HCT116 (cell line): Measurements from ENCODE around the gene ANAPC5. TPM values are rescaled to one million over a fixed set of nuclear protein-coding genes. Genes with fewer than 3 reads are reported as not detected.
"Not testable (repeated sequence)": the region's sequence is repeated elsewhere in the genome, so short reads cannot be mapped to it uniquely, and the experiment has no call there.

Experiments used
- ATAC-seq: fragments of 200-7000 bp; cut with Tn5 transposase; 2 replicates; pipeline ENCODE4 v1.9.1; 2020; ENCODE audit warnings: mild to moderate bottlenecking, moderate library complexity
- BruUV-seq: library from RNA; stranded (reverse); fragments of 400-500 nt; replicated peaks from 2 replicates; lab custom pipeline; 2021; lab: Mats Ljungman, UMichigan
- CTCF ChIA-PET: fragments of 300-600 bp; sonication (Branson Sonifier 250); formaldehyde crosslinking; loops from one replicate; lab custom pipeline; 2021; ENCODE audit warnings: antibody characterized with exemption; lab: Charles Lee
- POLR2A ChIA-PET: fragments of 300-600, 350-600 bp; sonication (Branson Sonifier 250); formaldehyde crosslinking; loops from one replicate; lab custom pipeline; 2021; ENCODE audit warnings: antibody characterized with exemption; lab: Charles Lee
- RAD21 ChIA-PET, 2 experiments: fragments of 300-600 bp; sonication (Branson Sonifier 250); formaldehyde crosslinking; loops; one replicate each; lab custom pipeline; 2023; ENCODE audit warnings: low total read pairs in 2 of 2; ENCODE audit not compliant: uncharacterized antibody in 2 of 2, unreplicated experiment in 2 of 2, low non-redundant PET in 1 of 2; lab: Charles Lee
- DNase-seq: peaks from one replicate; pipeline ENCODE4 v3.0.0-alpha.2; 2010; ENCODE audit warnings: low read depth, low spot score
- H2AFZ ChIP-seq: fragments of 200-600 bp; shearing (Covaris generic), sonication (generic); 2 replicates; pipeline ENCODE4 v1.6.1; 2017; ENCODE audit warnings: low read depth, mixed run types, mixed read lengths, antibody characterized with exemption, low read length; ENCODE audit not compliant: poor library complexity, severe bottlenecking
- H3K27ac ChIP-seq: 2 replicates; pipeline ENCODE4 v1.5.1; 2012; ENCODE audit warnings: low read depth, low read length
- H3K27me3 ChIP-seq: fragments of 200-600 bp; sonication (generic); 2 replicates; pipeline ENCODE4 v1.6.1; 2016; ENCODE audit warnings: mixed run types, low read length, mixed read lengths; ENCODE audit not compliant: insufficient read depth
- H3K36me3 ChIP-seq, 2 experiments: fragments of 200-500 bp in 1 of 2; fragments of 200-600 bp in 1 of 2; sonication (Bioruptor generic) in 1 of 2; sonication (generic) in 1 of 2; 2 replicates each; pipeline versions ENCODE4 v1.5.1 to v1.6.1; 2014 to 2016; ENCODE audit warnings: low read length in 2 of 2, inconsistent platforms in 1 of 2, mixed read lengths in 1 of 2, mixed run types in 1 of 2; ENCODE audit not compliant: insufficient read depth in 2 of 2, control insufficient read depth in 1 of 2
- H3K4me1 ChIP-seq, 2 experiments: fragments of 200-600 bp in 1 of 2; sonication (generic) in 1 of 2; 2 replicates each; pipeline versions ENCODE4 v1.5.1 to v1.6.1; 2012 to 2017; ENCODE audit warnings: low read length in 2 of 2, inconsistent platforms in 1 of 2, mild to moderate bottlenecking in 1 of 2, mixed read lengths in 1 of 2, mixed run types in 1 of 2, moderate library complexity in 1 of 2; ENCODE audit not compliant: insufficient read depth in 2 of 2, control insufficient read depth in 1 of 2
- H3K4me2 ChIP-seq: fragments of 200-600 bp; sonication (generic); 2 replicates; pipeline ENCODE4 v1.6.1; 2017; ENCODE audit warnings: mixed run types, low read length, mixed read lengths
- H3K4me3 ChIP-seq, 2 experiments: fragments of 200-600 bp in 1 of 2; sonication (generic) in 1 of 2; replicated peaks in 1 of 2; 2 replicates each; pipeline ENCODE4 v1.5.1; 2011 to 2016; ENCODE audit warnings: low read length in 2 of 2, control low read depth in 1 of 2, low read depth in 1 of 2, mild to moderate bottlenecking in 1 of 2, mixed read lengths in 1 of 2, mixed run types in 1 of 2
- H3K79me2 ChIP-seq: fragments of 200-600 bp; sonication (generic); 2 replicates; pipeline ENCODE4 v1.6.1; 2017; ENCODE audit warnings: mild to moderate bottlenecking, mixed run types, low read length, moderate library complexity, mixed read lengths; ENCODE audit not compliant: insufficient read depth
- H3K9ac ChIP-seq: fragments of 200-600 bp; sonication (generic); 2 replicates; pipeline ENCODE4 v1.6.1; 2016; ENCODE audit warnings: low read length, mixed read lengths
- H3K9me2 ChIP-seq: fragments of 200-600 bp; sonication (generic), shearing (Covaris generic); 2 replicates; pipeline ENCODE4 v1.6.1; 2017; ENCODE audit warnings: mixed run types, mild to moderate bottlenecking, moderate library complexity; ENCODE audit not compliant: insufficient read depth
- H3K9me3 ChIP-seq, 2 experiments: fragments of 200-500 bp in 1 of 2; fragments of 200-600 bp in 1 of 2; sonication (Bioruptor generic) in 1 of 2; sonication (generic) in 1 of 2; 2 replicates each; pipeline ENCODE4 v1.6.1; 2014 to 2017; ENCODE audit warnings: low read length in 2 of 2, mixed read lengths in 2 of 2, inconsistent platforms in 1 of 2, low read depth in 1 of 2, mild to moderate bottlenecking in 1 of 2, mixed run types in 1 of 2, moderate library complexity in 1 of 2; ENCODE audit not compliant: control insufficient read depth in 1 of 2, insufficient read depth in 1 of 2
- H4K20me1 ChIP-seq: fragments of 200-600 bp; sonication (generic), shearing (Covaris generic); 2 replicates; pipeline ENCODE4 v1.6.1; 2017; ENCODE audit warnings: mixed run types, mild to moderate bottlenecking, moderate library complexity; ENCODE audit not compliant: insufficient read depth
- CBX3 ChIP-seq: IDR thresholded peaks from 2 replicates; pipeline ENCODE4 v1.6.1; 2012; ENCODE audit warnings: low read depth
- CEBPB ChIP-seq: IDR thresholded peaks from 2 replicates; pipeline ENCODE4 v1.6.1; 2012; ENCODE audit warnings: low read depth
- EGR1 ChIP-seq: IDR thresholded peaks from 2 replicates; pipeline ENCODE4 v1.6.1; 2012; ENCODE audit warnings: low read depth
- ELF1 ChIP-seq: IDR thresholded peaks from 2 replicates; pipeline ENCODE4 v1.6.1; 2012; ENCODE audit warnings: low read depth, borderline replicate concordance
- EZH2phosphoT487 ChIP-seq: fragments of 200-600 bp; IDR thresholded peaks from 2 replicates; pipeline ENCODE4 v1.6.1; 2018; ENCODE audit warnings: antibody characterized with exemption, borderline replicate concordance
- FOSL1 ChIP-seq: IDR thresholded peaks from 2 replicates; pipeline ENCODE4 v1.6.1; 2012; ENCODE audit warnings: low read depth
- JUND ChIP-seq: IDR thresholded peaks from 2 replicates; pipeline ENCODE4 v1.6.1; 2012
- POLR2A ChIP-seq: IDR thresholded peaks from 2 replicates; pipeline ENCODE4 v1.7.0; 2011; ENCODE audit warnings: borderline replicate concordance; ENCODE audit not compliant: insufficient read depth, insufficient read length; ENCODE audit errors: extremely low read depth
- POLR2AphosphoS5 ChIP-seq: IDR thresholded peaks from 2 replicates; pipeline ENCODE4 v1.6.1; 2011; ENCODE audit warnings: mild to moderate bottlenecking, low read depth, low read length, moderate library complexity
- RAD21 ChIP-seq: IDR thresholded peaks from 2 replicates; pipeline ENCODE4 v1.6.1; 2012; ENCODE audit warnings: low read depth, mild to moderate bottlenecking
- SIN3A ChIP-seq: IDR thresholded peaks from 2 replicates; pipeline ENCODE4 v1.6.1; 2012; ENCODE audit warnings: low read depth
- SP1 ChIP-seq: IDR thresholded peaks from 2 replicates; pipeline ENCODE4 v1.6.1; 2012; ENCODE audit warnings: low read depth
- SRF ChIP-seq: IDR thresholded peaks from 2 replicates; pipeline ENCODE4 v1.6.1; 2012; ENCODE audit warnings: low read depth
- YY1 ChIP-seq: IDR thresholded peaks from 2 replicates; pipeline ENCODE4 v1.6.1; 2011; ENCODE audit warnings: low read length, low read depth, moderate library complexity, mild to moderate bottlenecking; ENCODE audit not compliant: insufficient replicate concordance; ENCODE audit errors: extremely low read depth
- ZFX ChIP-seq: fragments of 450-650 bp; IDR thresholded peaks from 2 replicates; pipeline ENCODE4 v1.6.1; 2017
- ZNF274 ChIP-seq: fragments of 200-500 bp; sonication (Bioruptor generic); IDR thresholded peaks from 2 replicates; pipeline ENCODE4 v1.6.1; 2014; ENCODE audit warnings: mild to moderate bottlenecking, low read depth, low read length, inconsistent platforms
- intact Hi-C: fragments of 100-400 bp; cut with micrococcal nuclease; formaldehyde crosslinking; loops from 2 replicates; pipeline ENCODE4 v1.10.0; 2022
- total RNA-seq: library from RNA; stranded (reverse); gene quantifications from one replicate; pipeline ENCODE4 v1.2.1, GENCODE V29; 2021; ENCODE audit not compliant: unreplicated experiment
- TF ChIP-seq, protein P1 (sequence below), 3 experiments: fragments of 200-600 bp in 1 of 3; sonication (generic) in 1 of 3; IDR thresholded peaks in 2 of 3; conservative IDR thresholded peaks in 1 of 3; 2 replicates each; pipeline ENCODE4 v1.5.1; 2012 to 2017; ENCODE audit warnings: low read depth in 2 of 3, low read length in 2 of 3, antibody characterized with exemption in 1 of 3, borderline replicate concordance in 1 of 3, control low read depth in 1 of 3, mild to moderate bottlenecking in 1 of 3, mixed read lengths in 1 of 3, mixed run types in 1 of 3, moderate library complexity in 1 of 3; ENCODE audit not compliant: insufficient read depth in 1 of 3
- TF ChIP-seq, protein P2 (sequence below): IDR thresholded peaks from 2 replicates; pipeline ENCODE4 v1.6.1; 2012; ENCODE audit warnings: low read depth

Gene ANAPC5
- total RNA-seq, 1 experiment from 2014 or later: 112 TPM

GRCh38 chr12:121282072-121282742 lies 70.0 kb downstream of the ANAPC5 start:
- no peak overlapping the region for H3K4me3 ChIP-seq
- POLR2A ChIA-PET: no interaction called here
- no peaks in the 10 kb centered on the region for H3K9me2 ChIP-seq
- intact Hi-C loops: no loop called here
- BruUV-seq: no TSS peak
- H3K9me3 ChIP-seq: no peaks in the 10 kb centered on the region
- TF ChIP-seq SIN3A: no peak
- TF ChIP-seq ZNF274: no peak
- TF ChIP-seq RAD21: no peak
- no peak for TF ChIP-seq EGR1
- TF ChIP-seq YY1: no peak
- TF ChIP-seq CBX3: no peak
- no peak for TF ChIP-seq SP1
- no peak for TF ChIP-seq POLR2A
- TF ChIP-seq EZH2phosphoT487: no peak
- TF ChIP-seq FOSL1: no peak
- TF ChIP-seq SRF: no peak
- no peak for TF ChIP-seq JUND
- no peak for TF ChIP-seq CEBPB
- TF ChIP-seq, protein P1, sequence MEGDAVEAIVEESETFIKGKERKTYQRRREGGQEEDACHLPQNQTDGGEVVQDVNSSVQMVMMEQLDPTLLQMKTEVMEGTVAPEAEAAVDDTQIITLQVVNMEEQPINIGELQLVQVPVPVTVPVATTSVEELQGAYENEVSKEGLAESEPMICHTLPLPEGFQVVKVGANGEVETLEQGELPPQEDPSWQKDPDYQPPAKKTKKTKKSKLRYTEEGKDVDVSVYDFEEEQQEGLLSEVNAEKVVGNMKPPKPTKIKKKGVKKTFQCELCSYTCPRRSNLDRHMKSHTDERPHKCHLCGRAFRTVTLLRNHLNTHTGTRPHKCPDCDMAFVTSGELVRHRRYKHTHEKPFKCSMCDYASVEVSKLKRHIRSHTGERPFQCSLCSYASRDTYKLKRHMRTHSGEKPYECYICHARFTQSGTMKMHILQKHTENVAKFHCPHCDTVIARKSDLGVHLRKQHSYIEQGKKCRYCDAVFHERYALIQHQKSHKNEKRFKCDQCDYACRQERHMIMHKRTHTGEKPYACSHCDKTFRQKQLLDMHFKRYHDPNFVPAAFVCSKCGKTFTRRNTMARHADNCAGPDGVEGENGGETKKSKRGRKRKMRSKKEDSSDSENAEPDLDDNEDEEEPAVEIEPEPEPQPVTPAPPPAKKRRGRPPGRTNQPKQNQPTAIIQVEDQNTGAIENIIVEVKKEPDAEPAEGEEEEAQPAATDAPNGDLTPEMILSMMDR (IDR thresholded peaks at IDR 0.05 in 2 of 3, conservative IDR thresholded peaks at IDR 0.05 in 1 of 3; ENCODE audit: borderline replicate concordance in 1 of 3, insufficient read depth in 1 of 3, low read depth in 2 of 3, low read length in 2 of 3): no peak
- TF ChIP-seq, protein P2, sequence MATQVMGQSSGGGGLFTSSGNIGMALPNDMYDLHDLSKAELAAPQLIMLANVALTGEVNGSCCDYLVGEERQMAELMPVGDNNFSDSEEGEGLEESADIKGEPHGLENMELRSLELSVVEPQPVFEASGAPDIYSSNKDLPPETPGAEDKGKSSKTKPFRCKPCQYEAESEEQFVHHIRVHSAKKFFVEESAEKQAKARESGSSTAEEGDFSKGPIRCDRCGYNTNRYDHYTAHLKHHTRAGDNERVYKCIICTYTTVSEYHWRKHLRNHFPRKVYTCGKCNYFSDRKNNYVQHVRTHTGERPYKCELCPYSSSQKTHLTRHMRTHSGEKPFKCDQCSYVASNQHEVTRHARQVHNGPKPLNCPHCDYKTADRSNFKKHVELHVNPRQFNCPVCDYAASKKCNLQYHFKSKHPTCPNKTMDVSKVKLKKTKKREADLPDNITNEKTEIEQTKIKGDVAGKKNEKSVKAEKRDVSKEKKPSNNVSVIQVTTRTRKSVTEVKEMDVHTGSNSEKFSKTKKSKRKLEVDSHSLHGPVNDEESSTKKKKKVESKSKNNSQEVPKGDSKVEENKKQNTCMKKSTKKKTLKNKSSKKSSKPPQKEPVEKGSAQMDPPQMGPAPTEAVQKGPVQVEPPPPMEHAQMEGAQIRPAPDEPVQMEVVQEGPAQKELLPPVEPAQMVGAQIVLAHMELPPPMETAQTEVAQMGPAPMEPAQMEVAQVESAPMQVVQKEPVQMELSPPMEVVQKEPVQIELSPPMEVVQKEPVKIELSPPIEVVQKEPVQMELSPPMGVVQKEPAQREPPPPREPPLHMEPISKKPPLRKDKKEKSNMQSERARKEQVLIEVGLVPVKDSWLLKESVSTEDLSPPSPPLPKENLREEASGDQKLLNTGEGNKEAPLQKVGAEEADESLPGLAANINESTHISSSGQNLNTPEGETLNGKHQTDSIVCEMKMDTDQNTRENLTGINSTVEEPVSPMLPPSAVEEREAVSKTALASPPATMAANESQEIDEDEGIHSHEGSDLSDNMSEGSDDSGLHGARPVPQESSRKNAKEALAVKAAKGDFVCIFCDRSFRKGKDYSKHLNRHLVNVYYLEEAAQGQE: no peak
- no peak for TF ChIP-seq ZFX
- TF ChIP-seq POLR2AphosphoS5: no peak
- no peak for TF ChIP-seq ELF1
- DNase-seq (no peak), ATAC-seq (no peak)
- RAD21 ChIA-PET: no interaction called here
- CTCF ChIA-PET: no interaction called here
- H2AFZ ChIP-seq: no peak overlapping the region
- H3K4me2 ChIP-seq: no peak overlapping the region
- no peaks in the 10 kb centered on the region for H3K27me3 ChIP-seq
- peaks cover 0 to 3% of the 10 kb centered on the region in 2 experiments; a peak in 1 of 4 replicates for H3K4me1 ChIP-seq
- no peaks in the 10 kb centered on the region for H3K36me3 ChIP-seq
- no peak overlapping the region for H3K9ac ChIP-seq
- no peaks in the 10 kb centered on the region for H4K20me1 ChIP-seq
- H3K27ac ChIP-seq: no peak overlapping the region
- H3K79me2 ChIP-seq: peaks cover 39% of the 10 kb centered on the region

DNA sequence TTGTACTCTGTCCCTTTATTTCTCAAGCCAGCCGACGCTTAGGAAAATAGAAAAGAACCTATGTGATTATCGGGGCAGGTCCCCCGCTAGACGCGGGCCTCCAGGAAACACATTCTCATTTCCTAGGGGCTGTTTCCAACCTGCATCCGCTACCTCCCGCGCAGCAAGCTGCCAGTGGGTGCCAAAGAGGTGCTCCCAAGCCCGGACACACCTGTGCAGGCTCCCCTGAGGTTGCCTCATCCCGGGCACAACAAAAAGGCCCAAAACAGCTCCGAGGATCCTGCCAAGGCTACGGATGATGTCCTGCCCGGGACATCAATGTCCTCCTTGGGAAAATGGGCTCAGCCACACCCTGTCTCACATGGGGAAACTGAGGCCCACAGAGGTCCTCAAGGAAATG lies 71.1 kb downstream of the ANAPC5 start:
- CTCF ChIA-PET, POLR2A ChIA-PET, H3K9ac ChIP-seq, H3K4me1 ChIP-seq, H4K20me1 ChIP-seq, ATAC-seq, intact Hi-C loops, H3K4me3 ChIP-seq, H3K36me3 ChIP-seq, H2AFZ ChIP-seq, BruUV-seq, RAD21 ChIA-PET, H3K27ac ChIP-seq, H3K27me3 ChIP-seq, H3K9me3 ChIP-seq, H3K4me2 ChIP-seq, DNase-seq, H3K9me2 ChIP-seq: not testable (repeated sequence)
- peaks cover 36% of the 10 kb centered on the region for H3K79me2 ChIP-seq
